Lower leg skin (tissue), 4 donors: ENCODE results near the gene LRRC9. TPM values are rescaled to one million over a fixed set of nuclear protein-coding genes. Genes with fewer than 3 reads are reported as not detected.

ENCODE experiments used
- DNase-seq, 2 donors: peaks; one replicate each; pipeline ENCODE4 v3.0.0-alpha.2; 2019; ENCODE audit warnings: low spot score in 2 of 2
- H3K4me3 ChIP-seq: fragments of 200-600 bp; sonication (generic); 2 replicates; pipeline ENCODE4 v1.5.1; 2017; ENCODE audit warnings: mild to moderate bottlenecking, low read depth; ENCODE audit not compliant: poor library complexity, severe bottlenecking
- POLR2A ChIP-seq, 2 donors: fragments of 450-650 bp; IDR thresholded peaks; one replicate each; pipeline ENCODE4 v1.6.1; 2016 to 2017; ENCODE audit warnings: antibody characterized with exemption in 2 of 2, mild to moderate bottlenecking in 1 of 2, moderate library complexity in 1 of 2
- WGBS, 2 donors: methylation state at CpG; one replicate each; pipeline ENCODE4 v1.1.5; 2018; 5-methylcytosine and 5-hydroxymethylcytosine counted together
- intact Hi-C: fragments of 100-400 bp; cut with DNase I; formaldehyde crosslinking; loops from one replicate; pipeline ENCODE4 v1.15.0; 2023; ENCODE audit warnings: low total_unique reads
- total RNA-seq, 4 donors: library from RNA; depleted of rRNA; stranded (reverse); fragments of >200 nt; gene quantifications; one replicate each; pipeline ENCODE4 v1.1.0, GENCODE V29; 2016
- TF ChIP-seq, protein P1 (sequence below), 3 donors: fragments of 450-650 bp; IDR thresholded peaks; one replicate each; pipeline ENCODE4 v1.5.1; 2016; ENCODE audit warnings: antibody characterized with exemption in 3 of 3, mild to moderate bottlenecking in 3 of 3, moderate library complexity in 2 of 3

LRRC9 gene
- total RNA-seq, 4 donors from 2014 or later = not detected

DNA sequence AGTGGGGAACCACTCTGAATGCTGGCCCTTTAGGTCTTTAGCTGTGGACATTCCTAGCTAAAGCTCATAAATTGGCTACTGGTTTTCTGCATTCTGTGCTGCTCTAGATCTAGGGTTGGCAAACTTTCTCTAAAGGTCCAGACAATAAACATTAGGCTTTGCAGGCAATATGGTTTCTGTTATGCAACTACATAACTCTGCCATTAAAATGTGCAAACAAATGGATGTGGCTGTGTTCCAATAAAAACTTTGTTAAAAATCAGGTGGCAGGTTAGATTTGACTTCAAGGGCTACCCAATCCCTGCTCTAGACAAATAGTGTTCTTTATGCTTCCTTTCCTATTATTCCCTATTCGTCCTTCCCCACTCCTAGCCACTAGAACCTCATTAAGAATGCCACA, 6.8 kb upstream of the LRRC9 start:
- 77 to 89% methylated on average over 1 of the region's 1 CpG for WGBS, 2 donors
- no peak for TF ChIP-seq POLR2A (IDR thresholded peaks at IDR 0.05)
- TF ChIP-seq, protein P1, sequence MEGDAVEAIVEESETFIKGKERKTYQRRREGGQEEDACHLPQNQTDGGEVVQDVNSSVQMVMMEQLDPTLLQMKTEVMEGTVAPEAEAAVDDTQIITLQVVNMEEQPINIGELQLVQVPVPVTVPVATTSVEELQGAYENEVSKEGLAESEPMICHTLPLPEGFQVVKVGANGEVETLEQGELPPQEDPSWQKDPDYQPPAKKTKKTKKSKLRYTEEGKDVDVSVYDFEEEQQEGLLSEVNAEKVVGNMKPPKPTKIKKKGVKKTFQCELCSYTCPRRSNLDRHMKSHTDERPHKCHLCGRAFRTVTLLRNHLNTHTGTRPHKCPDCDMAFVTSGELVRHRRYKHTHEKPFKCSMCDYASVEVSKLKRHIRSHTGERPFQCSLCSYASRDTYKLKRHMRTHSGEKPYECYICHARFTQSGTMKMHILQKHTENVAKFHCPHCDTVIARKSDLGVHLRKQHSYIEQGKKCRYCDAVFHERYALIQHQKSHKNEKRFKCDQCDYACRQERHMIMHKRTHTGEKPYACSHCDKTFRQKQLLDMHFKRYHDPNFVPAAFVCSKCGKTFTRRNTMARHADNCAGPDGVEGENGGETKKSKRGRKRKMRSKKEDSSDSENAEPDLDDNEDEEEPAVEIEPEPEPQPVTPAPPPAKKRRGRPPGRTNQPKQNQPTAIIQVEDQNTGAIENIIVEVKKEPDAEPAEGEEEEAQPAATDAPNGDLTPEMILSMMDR (IDR thresholded peaks at IDR 0.05) = no peak

DNA sequence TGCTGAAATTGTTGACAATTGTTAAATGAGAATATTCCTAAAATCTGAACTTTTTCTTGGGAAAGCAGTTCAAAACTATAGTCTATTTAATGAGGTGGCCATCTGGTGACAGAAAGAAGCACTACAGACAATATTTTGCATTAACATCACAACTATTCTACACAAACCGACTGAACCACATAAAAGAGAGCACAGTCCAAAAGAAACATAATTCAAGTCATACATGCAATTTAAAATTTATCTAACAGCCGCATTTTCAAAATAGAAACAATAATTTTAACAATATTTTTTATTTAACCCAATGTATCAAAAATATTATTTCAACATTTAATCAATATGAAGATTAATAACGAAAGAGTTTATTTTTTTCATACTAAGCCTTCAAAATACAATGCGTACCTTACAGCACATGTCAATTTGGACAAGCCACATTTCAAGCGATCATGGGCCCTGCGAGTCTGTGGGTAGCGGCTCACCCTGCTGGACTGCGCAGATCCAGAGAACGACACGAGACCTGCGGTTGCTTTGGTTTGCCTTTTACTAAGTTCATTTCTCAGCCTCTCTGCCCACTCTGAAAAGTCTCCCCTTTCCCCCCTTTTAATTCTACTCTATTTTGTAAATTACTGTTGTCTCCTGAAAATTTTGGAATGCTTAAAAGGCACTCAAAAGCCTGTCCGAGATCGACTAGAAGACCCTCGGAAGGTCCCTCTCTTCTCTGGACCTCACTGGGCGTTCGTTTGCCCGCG, 947 bp upstream of the LRRC9 start:
- peak overlapping the region; percentile 10 for H3K4me3 ChIP-seq
- DNase-seq = no peak
- intact Hi-C loops = no loop called here
- 1 to 5% methylated on average over 18 of the region's 18 CpGs for WGBS, 2 donors
- TF ChIP-seq POLR2A (IDR thresholded peaks at IDR 0.05) = no peak
- TF ChIP-seq, protein P1 (IDR thresholded peaks at IDR 0.05) = no peak

More for the DNA sequence above, 6.8 kb upstream of the LRRC9 start:
- no peak overlapping the region for H3K4me3 ChIP-seq
- DNase-seq = no peak
- intact Hi-C loops = no loop called here

DNA sequence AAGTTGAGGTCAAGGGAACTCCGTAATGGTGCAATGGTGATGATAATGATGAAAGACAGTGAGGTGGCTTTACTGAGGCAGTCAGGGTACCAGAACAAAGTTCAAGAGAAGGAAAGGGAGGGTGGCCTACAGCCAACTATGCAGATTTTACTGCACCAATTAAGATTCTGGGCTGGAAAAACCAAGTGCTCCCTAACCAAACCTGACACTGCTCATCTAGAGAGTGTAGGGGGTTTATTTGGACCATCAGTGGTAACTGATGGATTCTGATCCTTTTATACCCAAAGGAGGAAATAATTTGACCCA, 387 bp downstream of the LRRC9 start:
- 65 to 78% methylated on average over 1 of the region's 1 CpG for WGBS, 2 donors
- TF ChIP-seq, protein P1 (IDR thresholded peaks at IDR 0.05) = no peak
- TF ChIP-seq POLR2A (IDR thresholded peaks at IDR 0.05) = no peak

DNA sequence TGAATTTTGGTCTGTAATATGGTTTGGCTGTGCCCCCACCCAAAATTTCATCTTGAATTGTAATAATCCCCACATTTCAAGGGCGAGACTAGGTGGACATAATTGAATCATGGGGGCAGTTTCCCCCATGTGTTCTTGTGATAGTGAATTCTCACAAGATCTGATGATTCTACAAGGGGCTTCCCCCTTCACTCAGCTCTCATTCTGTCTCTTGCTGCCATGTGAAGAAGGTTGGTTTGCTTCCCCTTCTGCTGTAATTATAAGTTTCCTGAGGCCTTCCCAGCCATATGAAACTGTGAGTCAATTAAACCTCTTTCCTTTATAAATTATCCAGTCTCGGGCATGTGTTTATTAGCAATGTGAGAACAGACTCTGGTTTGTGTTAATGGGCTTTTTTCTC, 5.9 kb downstream of the LRRC9 start:
- TF ChIP-seq, protein P1 (IDR thresholded peaks at IDR 0.05) = no peak
- TF ChIP-seq POLR2A (IDR thresholded peaks at IDR 0.05) = no peak
- no peak overlapping the region for H3K4me3 ChIP-seq
- intact Hi-C loops = no loop called here
- DNase-seq = no peak
- 59 to 60% methylated on average over 2 of the region's 2 CpGs for WGBS, 2 donors

More for the DNA sequence above, 387 bp downstream of the LRRC9 start:
- no peak for DNase-seq
- intact Hi-C loops = no loop called here
- H3K4me3 ChIP-seq = no peak overlapping the region

DNA sequence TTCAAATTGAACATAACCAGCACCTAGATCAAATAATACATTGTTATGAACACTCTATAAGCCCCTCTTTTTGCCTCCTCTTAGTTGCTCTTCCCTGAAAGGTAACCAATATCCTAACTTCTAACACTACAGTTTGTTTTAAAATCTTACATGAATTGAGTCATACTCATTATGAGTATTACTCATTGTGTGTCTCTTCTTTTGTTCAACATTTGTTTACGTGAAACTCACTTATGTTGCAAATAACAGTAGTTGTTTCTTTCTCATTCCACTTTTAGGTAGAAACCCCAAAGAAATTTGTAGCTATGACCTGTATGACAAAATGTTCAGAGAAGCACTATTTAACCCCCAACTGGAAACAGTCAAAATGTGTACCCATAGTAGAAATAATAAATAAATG, 6.6 kb downstream of the LRRC9 start:
- intact Hi-C loops = no loop called here
- no peak for DNase-seq
- TF ChIP-seq, protein P1 (IDR thresholded peaks at IDR 0.05) = no peak
- TF ChIP-seq POLR2A (IDR thresholded peaks at IDR 0.05) = no peak
- 85 to 88% methylated on average over 1 of the region's 1 CpG for WGBS, 2 donors
- no peak overlapping the region for H3K4me3 ChIP-seq

DNA sequence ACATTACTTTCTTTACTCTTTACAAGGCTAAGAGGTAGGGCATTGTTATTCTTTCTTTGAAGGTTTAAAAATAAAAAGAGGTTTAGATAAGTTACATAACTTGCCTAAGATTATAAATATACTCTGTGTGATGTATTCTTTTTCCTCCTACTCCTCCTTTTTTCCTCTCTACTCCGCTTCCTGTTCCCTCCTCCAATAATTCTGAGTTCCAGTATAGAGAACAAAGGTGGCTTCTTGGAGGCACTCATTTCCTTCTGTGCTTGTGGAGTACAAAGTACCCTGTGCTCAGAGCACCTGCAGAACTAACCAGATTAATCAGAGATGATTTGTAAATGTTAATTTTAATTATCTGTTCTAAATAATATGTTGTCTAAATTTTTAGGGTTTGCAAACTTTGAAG, 11.3 kb downstream of the LRRC9 start:
- TF ChIP-seq, protein P1 (IDR thresholded peaks at IDR 0.05) = no peak
- intact Hi-C loops = no loop called here
- DNase-seq = no peak
- WGBS, 2 donors = 63 to 68% methylated on average over 1 of the region's 1 CpG
- H3K4me3 ChIP-seq = no peak overlapping the region
